Smooth muscle cell (in vitro differentiated cells): Measurements from ENCODE around the gene PTPRB. TPM values are rescaled to one million over a fixed set of nuclear protein-coding genes. Genes with fewer than 3 reads are reported as not detected.
A peak's percentile ranks its signal among the peaks of the same experiment; 100 is the strongest.

ENCODE experiments used
- DNase-seq: peaks from one replicate; lab custom pipeline; 2025; ENCODE audit not compliant: unreplicated experiment; lab: John Stamatoyannopoulos, UW
- H2AFZ ChIP-seq: fragments of 200-600 bp; sonication (generic); 2 replicates; pipeline ENCODE4 v1.6.0; 2016; ENCODE audit warnings: antibody characterized with exemption, low read depth, mild to moderate bottlenecking
- H3F3A ChIP-seq: fragments of 200-600 bp; sonication (generic); 2 replicates; pipeline ENCODE4 v1.6.0; 2017; ENCODE audit warnings: antibody characterized with exemption, low read depth
- H3K27ac ChIP-seq: fragments of 200-600 bp; sonication (generic); 2 replicates; pipeline ENCODE4 v1.5.1; 2016; ENCODE audit warnings: low read depth, mild to moderate bottlenecking
- H3K27me3 ChIP-seq: fragments of 200-600 bp; sonication (generic); 2 replicates; pipeline ENCODE4 v1.6.1; 2016; ENCODE audit warnings: low read depth, mild to moderate bottlenecking
- H3K36me3 ChIP-seq: fragments of 200-600 bp; sonication (generic); 2 replicates; pipeline ENCODE4 v1.5.1; 2016; ENCODE audit warnings: low read depth
- H3K4me1 ChIP-seq: fragments of 200-600 bp; sonication (generic); 2 replicates; pipeline ENCODE4 v1.5.1; 2016; ENCODE audit warnings: low read depth
- H3K4me2 ChIP-seq: fragments of 200-600 bp; sonication (generic); 2 replicates; pipeline ENCODE4 v1.6.0; 2016; ENCODE audit warnings: mild to moderate bottlenecking
- H3K4me3 ChIP-seq: fragments of 200-600 bp; sonication (generic); 2 replicates; pipeline ENCODE4 v1.5.1; 2016; ENCODE audit warnings: mild to moderate bottlenecking
- H3K79me2 ChIP-seq: fragments of 200-600 bp; sonication (generic); 2 replicates; pipeline ENCODE4 v1.6.0; 2016; ENCODE audit warnings: low read depth, mild to moderate bottlenecking
- H3K9ac ChIP-seq: fragments of 200-600 bp; sonication (generic); 2 replicates; pipeline ENCODE4 v1.6.0; 2016; ENCODE audit warnings: low read depth
- H3K9me3 ChIP-seq: fragments of 200-600 bp; sonication (generic); replicated peaks from 2 replicates; pipeline ENCODE4 v1.5.1; 2016; ENCODE audit warnings: low read depth
- H4K20me1 ChIP-seq: fragments of 200-600 bp; sonication (generic); 2 replicates; pipeline ENCODE4 v1.6.0; 2016; ENCODE audit warnings: low read depth
- CTCF ChIP-seq: fragments of 200-600 bp; sonication (generic); IDR thresholded peaks from 2 replicates; pipeline ENCODE4 v1.5.1; 2017; ENCODE audit warnings: borderline replicate concordance, mild to moderate bottlenecking, antibody characterized with exemption; ENCODE audit not compliant: insufficient read depth, poor library complexity, severe bottlenecking
- WGBS: methylation state at CpG from one replicate; pipeline ENCODE4 v1.1.7; 2016; ENCODE audit warnings: low lambda C conversion rate; 5-methylcytosine and 5-hydroxymethylcytosine counted together
- polyA plus RNA-seq: library from polyadenylated mRNA; unstranded; fragments of >200 nt; fragmentation: Nextera tagmentation; extraction: Ambion mirVana; gene quantifications from 2 replicates; pipeline ENCODE4 v1.2.1, GENCODE V29; 2016
- total RNA-seq: library from RNA; depleted of rRNA; stranded (reverse); fragments of >200 nt; gene quantifications from 2 replicates; pipeline ENCODE4 v1.2.3, GENCODE V29; 2014

The PTPRB gene
- total and polyA plus RNA-seq, 2 experiments from 2014 or later, result 0.56 to 7.3 TPM

GRCh38 chr12:70581208-70581607, 56.0 kb downstream of the PTPRB start:
- H2AFZ ChIP-seq, result no peak overlapping the region
- H3K36me3 ChIP-seq, result no peaks in the 10 kb centered on the region
- no peaks in the 10 kb centered on the region for H3K9me3 ChIP-seq
- no peak overlapping the region for H3K27ac ChIP-seq
- H3K79me2 ChIP-seq, result no peaks in the 10 kb centered on the region
- no peaks in the 10 kb centered on the region for H3K27me3 ChIP-seq
- DNase-seq, result no peak
- TF ChIP-seq CTCF, result no peak
- H3K4me1 ChIP-seq, result peaks cover 3% of the 10 kb centered on the region
- H3F3A ChIP-seq, result no peaks in the 10 kb centered on the region
- no peak overlapping the region for H3K4me3 ChIP-seq
- H3K9ac ChIP-seq, result no peak overlapping the region
- 75% methylated on average over 1 of the region's 1 CpG for WGBS
- no peaks in the 10 kb centered on the region for H4K20me1 ChIP-seq
- H3K4me2 ChIP-seq, result no peak overlapping the region

GRCh38 chr12:70577283-70577634, 60.0 kb downstream of the PTPRB start:
- H3K27ac ChIP-seq, result no peak overlapping the region
- no peak for DNase-seq
- H3K4me2 ChIP-seq, result no peak overlapping the region
- peaks cover 3% of the 10 kb centered on the region for H3K4me1 ChIP-seq
- H3K9ac ChIP-seq, result no peak overlapping the region
- H3K4me3 ChIP-seq, result no peak overlapping the region
- no peak for TF ChIP-seq CTCF
- no peaks in the 10 kb centered on the region for H3K36me3 ChIP-seq
- no peaks in the 10 kb centered on the region for H3K27me3 ChIP-seq
- H4K20me1 ChIP-seq, result no peaks in the 10 kb centered on the region
- no peaks in the 10 kb centered on the region for H3K9me3 ChIP-seq
- no peaks in the 10 kb centered on the region for H3F3A ChIP-seq
- WGBS, result 23% methylated on average over 3 of the region's 3 CpGs
- no peak overlapping the region for H2AFZ ChIP-seq
- H3K79me2 ChIP-seq, result no peaks in the 10 kb centered on the region

- 56% methylated on average over 19 of the region's 19 CpGs for WGBS
- no peak overlapping the region for H3K27ac ChIP-seq
- no peak for DNase-seq
- no peaks in the 10 kb centered on the region for H3F3A ChIP-seq
- no peaks in the 10 kb centered on the region for H3K36me3 ChIP-seq
- no peak overlapping the region for H3K4me3 ChIP-seq
- peak overlapping the region; percentile 65 for H2AFZ ChIP-seq
- H3K79me2 ChIP-seq, result no peaks in the 10 kb centered on the region
- H3K9ac ChIP-seq, result no peak overlapping the region
- H3K27me3 ChIP-seq, result no peaks in the 10 kb centered on the region
- H3K9me3 ChIP-seq, result no peaks in the 10 kb centered on the region
- peaks cover 3% of the 10 kb centered on the region for H3K4me1 ChIP-seq
- TF ChIP-seq CTCF, result peak; percentile 91
- H3K4me2 ChIP-seq, result peak overlapping the region; percentile 37
- H4K20me1 ChIP-seq, result no peaks in the 10 kb centered on the region
These were observed 60.6 kb downstream of the PTPRB start for GRCh38 chr12:70576341-70577282.
